ENCODE results near the gene FAM117B.
"Not testable (repeated sequence)": the region's sequence is repeated elsewhere in the genome, so short reads cannot be mapped to it uniquely, and the experiment has no call there.

Gene FAM117B

DNA sequence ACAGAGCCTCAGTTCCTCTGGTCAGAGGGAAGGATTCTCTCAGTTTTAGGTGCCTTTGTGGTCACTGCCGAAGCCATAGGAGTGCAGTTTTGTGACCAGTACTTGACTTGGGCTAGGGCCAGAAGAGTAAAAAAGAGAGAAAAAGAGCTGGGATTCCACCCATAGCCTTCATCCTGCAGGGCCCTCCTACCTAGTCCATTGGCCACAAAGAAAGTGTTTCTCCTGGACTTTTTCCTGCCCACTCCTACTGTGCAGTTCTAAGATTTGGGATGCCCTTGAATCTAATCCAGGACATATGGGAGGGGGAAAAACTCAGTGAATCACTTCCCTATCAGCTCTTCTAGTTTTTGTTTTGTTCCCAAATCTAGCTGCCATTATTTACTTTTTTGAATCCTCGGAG, 26.0 kb downstream of the FAM117B start:
- TF ChIP-seq, protein P1, sequence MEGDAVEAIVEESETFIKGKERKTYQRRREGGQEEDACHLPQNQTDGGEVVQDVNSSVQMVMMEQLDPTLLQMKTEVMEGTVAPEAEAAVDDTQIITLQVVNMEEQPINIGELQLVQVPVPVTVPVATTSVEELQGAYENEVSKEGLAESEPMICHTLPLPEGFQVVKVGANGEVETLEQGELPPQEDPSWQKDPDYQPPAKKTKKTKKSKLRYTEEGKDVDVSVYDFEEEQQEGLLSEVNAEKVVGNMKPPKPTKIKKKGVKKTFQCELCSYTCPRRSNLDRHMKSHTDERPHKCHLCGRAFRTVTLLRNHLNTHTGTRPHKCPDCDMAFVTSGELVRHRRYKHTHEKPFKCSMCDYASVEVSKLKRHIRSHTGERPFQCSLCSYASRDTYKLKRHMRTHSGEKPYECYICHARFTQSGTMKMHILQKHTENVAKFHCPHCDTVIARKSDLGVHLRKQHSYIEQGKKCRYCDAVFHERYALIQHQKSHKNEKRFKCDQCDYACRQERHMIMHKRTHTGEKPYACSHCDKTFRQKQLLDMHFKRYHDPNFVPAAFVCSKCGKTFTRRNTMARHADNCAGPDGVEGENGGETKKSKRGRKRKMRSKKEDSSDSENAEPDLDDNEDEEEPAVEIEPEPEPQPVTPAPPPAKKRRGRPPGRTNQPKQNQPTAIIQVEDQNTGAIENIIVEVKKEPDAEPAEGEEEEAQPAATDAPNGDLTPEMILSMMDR (conservative IDR thresholded peaks at IDR 0.05; ENCODE audit: low read length), result no peak
- no peak for DNase-seq (ENCODE audit: low read depth)
- H3K4me3 ChIP-seq (ENCODE audit: low read length), result no peak overlapping the region

DNA sequence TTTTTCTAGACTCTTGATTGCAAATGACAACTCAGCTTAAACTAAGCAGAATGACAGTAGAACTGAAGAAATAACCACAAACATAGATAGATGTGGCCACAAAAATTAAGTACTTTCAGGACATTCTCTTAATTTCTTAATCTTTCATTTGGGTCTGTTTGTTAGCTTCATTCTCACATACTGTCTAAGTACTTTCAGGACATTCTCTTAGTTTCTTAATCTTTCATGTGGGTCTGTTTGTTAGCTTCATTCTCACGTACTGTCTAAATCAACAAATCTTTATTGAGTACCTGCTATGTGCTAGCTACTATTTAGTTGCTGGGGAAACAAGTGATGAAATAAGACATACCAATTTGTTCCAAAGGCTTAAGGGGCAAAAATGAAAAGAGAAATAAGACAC, 35.1 kb downstream of the FAM117B start:
- DNase-seq (ENCODE audit: low read depth), result peak; percentile 2
- no peak overlapping the region for H3K4me3 ChIP-seq (ENCODE audit: low read length)
- TF ChIP-seq, protein P1 (conservative IDR thresholded peaks at IDR 0.05; ENCODE audit: low read length), result no peak

DNA sequence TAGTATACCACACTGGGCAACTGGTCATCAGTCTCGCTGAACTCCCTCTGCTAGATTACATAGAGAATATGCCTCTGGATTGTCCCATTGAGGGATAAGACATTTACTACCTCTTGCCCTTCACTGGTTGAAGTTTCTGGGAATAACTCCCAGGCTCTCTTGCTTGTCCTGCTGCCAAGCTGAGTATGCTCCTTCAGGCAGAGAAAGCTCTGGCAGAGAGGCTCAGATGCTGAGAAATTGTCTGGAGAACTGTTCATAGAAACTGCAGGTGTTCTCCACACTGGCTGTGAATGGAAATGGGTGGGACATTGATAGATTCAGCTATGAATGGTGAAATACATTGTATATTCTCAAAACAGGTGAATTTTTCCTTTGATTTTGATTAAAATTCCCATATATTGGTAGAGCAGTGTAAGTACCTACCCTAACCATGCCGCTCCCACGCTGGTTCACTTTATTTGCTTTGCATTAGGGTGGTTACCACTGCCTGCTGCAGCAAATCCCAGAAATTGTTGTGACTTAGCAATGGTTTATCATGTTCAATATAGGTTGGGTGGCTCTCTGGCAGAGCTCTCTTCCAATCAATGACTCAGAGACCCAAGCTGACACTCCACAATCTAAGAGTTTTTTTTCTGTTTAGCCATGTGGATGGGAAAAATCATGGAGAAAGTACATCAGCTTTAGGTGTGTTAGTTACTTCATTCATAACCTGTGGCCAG, 36.7 kb downstream of the FAM117B start:
- TF ChIP-seq, protein P1 (conservative IDR thresholded peaks at IDR 0.05; ENCODE audit: low read length), result no peak
- no peak overlapping the region for H3K4me3 ChIP-seq (ENCODE audit: low read length)
- no peak for DNase-seq (ENCODE audit: low read depth)

DNA sequence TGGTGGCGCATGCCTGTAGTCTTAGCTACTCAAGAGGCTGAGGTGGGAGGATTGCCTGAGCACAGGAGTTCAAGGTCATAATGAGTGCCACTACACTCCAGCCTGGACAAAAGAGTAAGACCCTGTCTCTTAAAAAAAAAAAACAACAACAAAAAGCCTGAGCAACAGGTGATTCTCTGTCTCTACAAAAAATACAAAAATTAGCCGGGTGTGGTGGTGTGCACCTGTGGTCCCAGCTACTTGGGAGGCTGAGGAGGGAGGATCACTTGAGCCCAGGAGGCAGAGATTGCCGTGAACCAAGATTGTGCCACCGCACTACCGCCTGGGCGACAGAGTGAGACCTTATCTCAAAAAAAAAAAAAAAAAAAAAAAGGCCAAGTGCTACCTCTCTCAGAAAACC, 40.3 kb downstream of the FAM117B start:
- not testable (repeated sequence) for H3K4me3 ChIP-seq (ENCODE audit: low read length); DNase-seq (ENCODE audit: low read depth)

DNA sequence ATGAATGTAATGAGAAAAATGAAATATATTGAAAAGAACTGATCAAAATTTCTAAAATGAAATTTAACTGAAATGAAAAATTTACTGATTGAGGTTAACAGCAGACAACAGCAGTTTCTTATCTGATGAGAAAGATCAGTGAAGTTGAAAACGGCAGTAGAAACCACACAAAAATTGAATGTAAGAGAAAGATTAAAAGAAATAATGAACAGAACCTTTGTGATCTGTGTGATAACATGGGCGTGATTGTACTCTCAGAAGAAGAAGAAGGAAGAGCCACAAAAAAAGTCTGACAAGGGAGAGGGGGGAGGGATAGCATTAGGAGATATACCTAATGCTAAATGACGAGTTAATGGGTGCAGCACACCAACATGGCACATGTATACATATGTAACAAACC, 45.2 kb downstream of the FAM117B start:
- H3K4me3 ChIP-seq (ENCODE audit: low read length), result no peak overlapping the region
- no peak for DNase-seq (ENCODE audit: low read depth)
- TF ChIP-seq, protein P1 (conservative IDR thresholded peaks at IDR 0.05; ENCODE audit: low read length), result no peak

DNA sequence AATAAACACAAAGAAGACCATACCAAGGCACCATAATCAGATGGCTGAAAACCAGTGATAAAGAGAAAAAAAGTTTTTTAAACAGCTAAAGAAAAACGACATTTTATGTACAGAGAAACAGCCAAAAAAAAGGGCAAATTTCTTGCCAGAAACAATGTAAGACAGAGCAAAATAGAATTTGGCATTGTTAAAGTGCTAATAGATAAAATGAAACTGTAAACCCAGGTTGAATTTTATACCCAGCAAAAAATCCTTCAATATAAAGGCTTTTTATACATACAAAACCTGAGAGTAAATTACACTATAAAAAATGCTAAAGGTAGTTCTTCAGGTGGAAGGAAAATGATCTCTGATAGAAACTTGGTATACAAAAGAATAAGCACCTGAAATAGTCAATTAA, 45.7 kb downstream of the FAM117B start:
- no peak for DNase-seq (ENCODE audit: low read depth)
- TF ChIP-seq, protein P1 (conservative IDR thresholded peaks at IDR 0.05; ENCODE audit: low read length), result no peak

DNA sequence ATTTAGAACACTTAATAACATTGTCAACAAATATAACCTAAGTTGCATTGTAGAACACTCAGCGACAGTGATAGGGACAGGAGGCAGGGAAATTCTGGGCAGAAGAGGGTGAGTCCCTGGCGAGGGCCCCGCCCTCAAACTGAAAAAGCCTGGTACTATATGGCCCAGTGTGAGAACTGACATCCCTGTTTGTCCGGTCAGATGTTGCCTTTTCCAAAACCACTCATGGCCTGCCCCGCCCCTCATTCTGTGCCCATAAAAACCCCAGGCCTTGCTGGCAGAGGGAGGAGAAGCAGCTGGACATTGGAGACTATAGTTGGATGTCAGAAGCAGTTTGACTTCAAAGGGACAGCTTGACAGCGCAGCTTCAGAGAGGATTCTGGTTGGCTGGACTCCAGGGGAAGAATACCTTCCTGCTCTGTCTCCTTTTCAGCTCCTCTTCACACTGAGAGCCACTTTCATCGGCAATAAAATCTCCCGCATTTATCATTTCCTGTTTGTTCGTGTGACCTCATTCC, 47.0 kb downstream of the FAM117B start:
- H3K4me3 ChIP-seq (ENCODE audit: low read length), result no peak overlapping the region
- TF ChIP-seq, protein P1 (conservative IDR thresholded peaks at IDR 0.05; ENCODE audit: low read length), result no peak
- DNase-seq (ENCODE audit: low read depth), result no peak

More for the DNA sequence above, 45.7 kb downstream of the FAM117B start:
- H3K4me3 ChIP-seq (ENCODE audit: low read length), result no peak overlapping the region

Measured in AG10803 (cell line).